ENCODE data around the gene NT5C1A. TPM values are rescaled to one million over a fixed set of nuclear protein-coding genes. Genes with fewer than 3 reads are reported as not detected.

The NT5C1A gene
- total RNA-seq, 3 donors from 2014 or later, result 0.29 TPM; not detected in 2

- Histone ChIP-seq H3K4me1 (no peaks in the 10 kb centered on the region), H3K9me3 (no peaks in the 10 kb centered on the region), H3K36me3 (no peaks in the 10 kb centered on the region), H3K4me3 (no peak overlapping the region), H3K27ac (no peak overlapping the region), H3K27me3 (peaks cover 0 to 3% of the 10 kb centered on the region in 2 donors)
- TF ChIP-seq POLR2AphosphoS5 (IDR thresholded peaks at IDR 0.05) (no peak), POLR2A (IDR thresholded peaks at IDR 0.05) (no peak), CTCF (IDR thresholded peaks at IDR 0.05) (no peak)
- intact Hi-C loops (cut with DNase I; ENCODE audit: low total_unique reads), result no loop called here
- DNase-seq (ENCODE audit: low spot score in 2 of 2), result no peak
Measured at GRCh38 chr1:39713557-39713956, 41.6 kb upstream of the NT5C1A start.

GRCh38 chr1:39711966-39712340 lies 40.0 kb upstream of the NT5C1A start:
- TF ChIP-seq POLR2A (IDR thresholded peaks at IDR 0.05) (no peak), CTCF (IDR thresholded peaks at IDR 0.05) (no peak), POLR2AphosphoS5 (IDR thresholded peaks at IDR 0.05) (no peak)
- H3K9me3 ChIP-seq, result no peaks in the 10 kb centered on the region
- no peak for DNase-seq (ENCODE audit: low spot score in 2 of 2)
- peaks cover 0 to 3% of the 10 kb centered on the region in 2 donors for H3K27me3 ChIP-seq
- H3K4me3 ChIP-seq, result no peak overlapping the region
- H3K27ac ChIP-seq, result no peak overlapping the region
- intact Hi-C loops (cut with DNase I; ENCODE audit: low total_unique reads), result no loop called here
- no peaks in the 10 kb centered on the region for H3K36me3 ChIP-seq
- no peaks in the 10 kb centered on the region for H3K4me1 ChIP-seq

- no peak overlapping the region for H3K27ac ChIP-seq
- DNase-seq (ENCODE audit: low spot score in 2 of 2), result no peak
- no peaks in the 10 kb centered on the region for H3K4me1 ChIP-seq
- intact Hi-C loops (cut with DNase I; ENCODE audit: low total_unique reads), result no loop called here
- no peaks in the 10 kb centered on the region for H3K36me3 ChIP-seq
- peaks cover 0 to 3% of the 10 kb centered on the region in 2 donors for H3K27me3 ChIP-seq
- no peaks in the 10 kb centered on the region for H3K9me3 ChIP-seq
- no peak for TF ChIP-seq CTCF (IDR thresholded peaks at IDR 0.05)
- TF ChIP-seq POLR2AphosphoS5 (IDR thresholded peaks at IDR 0.05), result no peak
- no peak for TF ChIP-seq POLR2A (IDR thresholded peaks at IDR 0.05)
- no peak overlapping the region for H3K4me3 ChIP-seq
Measured at GRCh38 chr1:39711104-39711965, 39.4 kb upstream of the NT5C1A start.

- no peak for DNase-seq (ENCODE audit: low spot score in 2 of 2)
- intact Hi-C loops (cut with DNase I; ENCODE audit: low total_unique reads), result no loop called here
- no peak overlapping the region for H3K27ac ChIP-seq
- H3K4me1 ChIP-seq, result no peaks in the 10 kb centered on the region
- no peaks in the 10 kb centered on the region for H3K27me3 ChIP-seq
- H3K9me3 ChIP-seq, result no peaks in the 10 kb centered on the region
- H3K4me3 ChIP-seq, result no peak overlapping the region
- no peaks in the 10 kb centered on the region for H3K36me3 ChIP-seq
- TF ChIP-seq POLR2AphosphoS5 (IDR thresholded peaks at IDR 0.05) (no peak), CTCF (IDR thresholded peaks at IDR 0.05) (no peak), POLR2A (IDR thresholded peaks at IDR 0.05) (no peak)
Measured at GRCh38 chr1:39707506-39707905, 35.6 kb upstream of the NT5C1A start.

- H3K27ac ChIP-seq, result no peak overlapping the region
- TF ChIP-seq POLR2A (IDR thresholded peaks at IDR 0.05) (no peak), CTCF (IDR thresholded peaks at IDR 0.05) (no peak), POLR2AphosphoS5 (IDR thresholded peaks at IDR 0.05) (no peak)
- H3K27me3 ChIP-seq, result no peaks in the 10 kb centered on the region
- H3K9me3 ChIP-seq, result no peaks in the 10 kb centered on the region
- H3K4me3 ChIP-seq, result no peak overlapping the region
- H3K4me1 ChIP-seq, result no peaks in the 10 kb centered on the region
- intact Hi-C loops (cut with DNase I; ENCODE audit: low total_unique reads), result no loop called here
- H3K36me3 ChIP-seq, result no peaks in the 10 kb centered on the region
- DNase-seq (ENCODE audit: low spot score in 2 of 2), result no peak
Measured at GRCh38 chr1:39704757-39705156, 32.9 kb upstream of the NT5C1A start.

Data from breast epithelium (tissue), 4 donors.